Measurements from ENCODE around the gene PRKCA.

The PRKCA gene

DNA sequence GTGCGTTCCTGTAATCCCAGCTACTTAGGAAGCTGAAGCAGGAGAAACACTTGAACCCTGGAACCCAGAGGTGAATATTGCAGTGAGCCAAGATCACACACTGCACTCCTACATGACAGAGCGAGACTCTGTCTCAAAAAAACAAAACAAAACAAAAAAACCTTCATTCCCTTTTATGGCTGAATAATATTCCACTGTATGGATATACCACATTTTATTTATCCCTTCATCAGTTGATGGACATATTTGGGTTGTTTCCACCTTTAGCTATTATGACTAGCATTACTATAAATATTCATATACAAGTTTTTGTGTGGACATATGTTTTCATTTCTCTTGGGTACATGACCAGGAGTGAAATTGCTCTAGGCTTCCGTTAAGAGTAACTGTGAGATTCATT is 30.9 kb upstream of the PRKCA start:
- Histone ChIP-seq H3K4me3 (ENCODE audit: low read length) (no peak overlapping the region), H3F3A (ENCODE audit: control insufficient read depth, insufficient read depth) (no peaks in the 10 kb centered on the region), H3K79me2 (ENCODE audit: control insufficient read depth, low read length) (no peaks in the 10 kb centered on the region), H3K9me3 (ENCODE audit: control insufficient read depth, insufficient read depth, low read length) (no peaks in the 10 kb centered on the region), H3K27ac (ENCODE audit: low read depth, low read length) (no peak overlapping the region), H3K9me2 (replicated peaks; ENCODE audit: control insufficient read depth, low read length) (no peaks in the 10 kb centered on the region), H3K36me3 (ENCODE audit: control insufficient read depth, low read length) (no peaks in the 10 kb centered on the region), H4K20me1 (ENCODE audit: control insufficient read depth, insufficient read depth, low read depth, low read length) (no peaks in the 10 kb centered on the region), H3K27me3 (ENCODE audit: control insufficient read depth, low read length) (no peaks in the 10 kb centered on the region; the same call in 1 of the 2 replicates), H3K4me1 (ENCODE audit: control insufficient read depth, low read length) (no peaks in the 10 kb centered on the region), H3K4me2 (ENCODE audit: low read length) (no peak overlapping the region)
- no peak for TF ChIP-seq EZH2phosphoT487 (IDR thresholded peaks at IDR 0.05; ENCODE audit: borderline replicate concordance, low read length)

DNA sequence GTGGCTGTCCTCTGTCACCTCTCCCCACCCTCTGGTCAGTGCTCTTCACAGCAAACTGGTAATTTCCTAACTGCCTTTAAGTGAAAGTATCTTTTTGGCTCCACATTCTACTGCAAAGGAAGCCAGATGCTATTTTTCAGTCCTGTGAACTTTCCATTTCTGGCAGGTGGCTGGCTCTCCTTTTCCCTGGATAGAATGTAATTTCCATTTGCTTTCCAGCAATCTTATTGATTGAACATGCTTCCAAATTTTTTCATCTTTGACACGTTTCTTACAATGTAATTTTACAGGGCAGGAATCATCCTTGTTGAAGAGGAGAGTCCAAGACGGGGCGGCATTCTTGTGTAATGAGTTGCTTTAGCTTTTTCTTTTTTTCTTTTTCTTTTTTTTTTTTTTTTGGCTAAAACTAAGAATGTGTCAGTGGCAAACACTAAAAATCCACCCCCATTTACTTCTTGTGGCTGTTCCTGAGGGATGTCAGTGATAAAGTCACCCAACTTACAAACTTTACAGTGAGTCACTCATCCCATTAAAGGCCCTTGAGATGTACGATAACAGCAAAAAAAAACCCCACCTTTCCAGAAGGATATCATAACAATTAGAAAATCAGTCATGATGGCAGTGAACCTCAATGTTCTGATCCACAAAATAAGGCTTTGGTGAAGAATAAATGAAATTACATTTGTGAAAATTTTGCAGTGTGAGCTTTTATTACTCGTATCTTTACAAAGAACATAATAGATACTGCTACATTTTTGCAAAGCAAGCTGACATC is 29.4 kb upstream of the PRKCA start:
- Histone ChIP-seq H3K9me2 (replicated peaks; ENCODE audit: control insufficient read depth, low read length) (no peaks in the 10 kb centered on the region), H3K4me2 (ENCODE audit: low read length) (no peak overlapping the region), H3F3A (ENCODE audit: control insufficient read depth, insufficient read depth) (no peaks in the 10 kb centered on the region), H3K27ac (ENCODE audit: low read depth, low read length) (no peak overlapping the region), H3K79me2 (ENCODE audit: control insufficient read depth, low read length) (no peaks in the 10 kb centered on the region), H3K4me1 (ENCODE audit: control insufficient read depth, low read length) (no peaks in the 10 kb centered on the region), H3K36me3 (ENCODE audit: control insufficient read depth, low read length) (no peaks in the 10 kb centered on the region), H4K20me1 (ENCODE audit: control insufficient read depth, insufficient read depth, low read depth, low read length) (no peaks in the 10 kb centered on the region), H3K9me3 (ENCODE audit: control insufficient read depth, insufficient read depth, low read length) (no peaks in the 10 kb centered on the region), H3K27me3 (ENCODE audit: control insufficient read depth, low read length) (no peaks in the 10 kb centered on the region; the same call in 1 of the 2 replicates), H3K4me3 (ENCODE audit: low read length) (no peak overlapping the region)
- no peak for TF ChIP-seq EZH2phosphoT487 (IDR thresholded peaks at IDR 0.05; ENCODE audit: borderline replicate concordance, low read length)
- no peak for TF ChIP-seq CTCF (IDR thresholded peaks at IDR 0.05; ENCODE audit: low read depth, low read length, poor library complexity, severe bottlenecking)

- H3F3A ChIP-seq (ENCODE audit: control insufficient read depth, insufficient read depth), result no peaks in the 10 kb centered on the region
- H3K27ac ChIP-seq (ENCODE audit: low read depth, low read length), result no peak overlapping the region
- H3K4me2 ChIP-seq (ENCODE audit: low read length), result no peak overlapping the region
Observed at GRCh38 chr17:66273586-66273848, 28.9 kb upstream of the PRKCA start.

More at GRCh38 chr17:66273586-66273848, 28.9 kb upstream of the PRKCA start:
- Histone ChIP-seq H3K4me3 (ENCODE audit: low read length) (no peak overlapping the region), H3K79me2 (ENCODE audit: control insufficient read depth, low read length) (no peaks in the 10 kb centered on the region), H3K9me3 (ENCODE audit: control insufficient read depth, insufficient read depth, low read length) (no peaks in the 10 kb centered on the region), H3K4me1 (ENCODE audit: control insufficient read depth, low read length) (no peaks in the 10 kb centered on the region), H3K9me2 (replicated peaks; ENCODE audit: control insufficient read depth, low read length) (no peaks in the 10 kb centered on the region), H3K36me3 (ENCODE audit: control insufficient read depth, low read length) (no peaks in the 10 kb centered on the region), H3K27me3 (ENCODE audit: control insufficient read depth, low read length) (no peaks in the 10 kb centered on the region; the same call in 1 of the 2 replicates), H4K20me1 (ENCODE audit: control insufficient read depth, insufficient read depth, low read depth, low read length) (no peaks in the 10 kb centered on the region)
- TF ChIP-seq EZH2phosphoT487 (IDR thresholded peaks at IDR 0.05; ENCODE audit: borderline replicate concordance, low read length) (no peak), CTCF (IDR thresholded peaks at IDR 0.05; ENCODE audit: low read depth, low read length, poor library complexity, severe bottlenecking) (no peak)

Data from DOHH2 (cell line).